Tibial artery (tissue), 4 donors: ENCODE data around the gene LTV1.

ENCODE experiments used
- DNase-seq, 2 donors: peaks; one replicate each; pipeline ENCODE4 v3.0.0-alpha.2; 2019
- H3K27ac ChIP-seq, 2 donors: fragments of 200-600 bp; sonication (generic) in 1 of 2; 1 replicate in 1 of 2; 2 replicates in 1 of 2; pipeline ENCODE4 v1.5.1; 2018 to 2019; ENCODE audit warnings: mild to moderate bottlenecking in 1 of 2
- H3K27me3 ChIP-seq, 2 donors: fragments of 200-600 bp; sonication (generic) in 1 of 2; one replicate each; pipeline versions ENCODE4 v1.5.1 to v1.6.0; 2016 to 2019
- H3K36me3 ChIP-seq, 3 donors: fragments of 200-600 bp; sonication (generic) in 2 of 3; one replicate each; pipeline ENCODE4 v1.5.1; 2016 to 2019; ENCODE audit warnings: mild to moderate bottlenecking in 2 of 3
- H3K4me1 ChIP-seq, 4 donors: fragments of 200-600 bp; sonication (generic) in 2 of 4; 1 replicate in 3 of 4; 2 replicates in 1 of 4; pipeline ENCODE4 v1.5.1; 2016 to 2019
- H3K4me3 ChIP-seq, 2 donors: fragments of 200-600 bp; sonication (generic) in 1 of 2; 1 replicate in 1 of 2; 2 replicates in 1 of 2; pipeline ENCODE4 v1.5.1; 2018 to 2019; ENCODE audit warnings: mild to moderate bottlenecking in 2 of 2
- H3K9me3 ChIP-seq, 3 donors: fragments of 200-600 bp; sonication (generic) in 1 of 3; one replicate each; pipeline ENCODE4 v1.5.1; 2016 to 2019
- CTCF ChIP-seq, 2 experiments: fragments of 200-600 bp in 1 of 2; fragments of 450-650 bp in 1 of 2; IDR thresholded peaks; one replicate each; pipeline ENCODE4 v1.5.1; 2017 to 2019; ENCODE audit warnings: antibody characterized with exemption in 2 of 2, mild to moderate bottlenecking in 1 of 2, moderate library complexity in 1 of 2
- intact Hi-C: fragments of 100-400 bp; cut with DNase I; formaldehyde crosslinking; loops from one replicate; pipeline ENCODE4 v1.15.0; 2023; ENCODE audit warnings: low total_unique reads

LTV1 gene

GRCh38 chr6:143902827-143903226, 59.7 kb downstream of the LTV1 start:
- Histone ChIP-seq H3K4me1 (peaks cover 0 to 24% (median 6%) of the 10 kb centered on the region in 4 donors), H3K9me3 (no peaks in the 10 kb centered on the region), H3K27me3 (no peaks in the 10 kb centered on the region), H3K36me3 (no peaks in the 10 kb centered on the region), H3K4me3 (no peak overlapping the region), H3K27ac (no peak overlapping the region)
- no peak for DNase-seq
- TF ChIP-seq CTCF (IDR thresholded peaks at IDR 0.05), result no peak
- intact Hi-C loops, result no loop called here

GRCh38 chr6:143911028-143911427, 67.9 kb downstream of the LTV1 start:
- H3K4me3 ChIP-seq, result no peak overlapping the region
- no peaks in the 10 kb centered on the region for H3K4me1 ChIP-seq
- no peak overlapping the region for H3K27ac ChIP-seq
- no peak for TF ChIP-seq CTCF (IDR thresholded peaks at IDR 0.05)
- DNase-seq, result no peak
- no peaks in the 10 kb centered on the region for H3K27me3 ChIP-seq
- peaks cover 0 to 11% (median 6%) of the 10 kb centered on the region in 3 donors for H3K9me3 ChIP-seq
- no peaks in the 10 kb centered on the region for H3K36me3 ChIP-seq
- intact Hi-C loops, result no loop called here

- H3K9me3 ChIP-seq, result peaks cover 0 to 11% (median 6%) of the 10 kb centered on the region in 3 donors
- no peak overlapping the region for H3K4me3 ChIP-seq
- H3K4me1 ChIP-seq, result no peaks in the 10 kb centered on the region
- no peaks in the 10 kb centered on the region for H3K27me3 ChIP-seq
- intact Hi-C loops, result no loop called here
- TF ChIP-seq CTCF (IDR thresholded peaks at IDR 0.05), result no peak
- H3K27ac ChIP-seq, result no peak overlapping the region
- H3K36me3 ChIP-seq, result no peaks in the 10 kb centered on the region
- DNase-seq, result no peak
These were observed 69.5 kb downstream of the LTV1 start for GRCh38 chr6:143912671-143913070.
